Stimulated activated CD4-positive, alpha-beta T cell treated with anti-CD3 and anti-CD28 coated beads, Interleukin-1b, Interleukin-23, amount 100 ng/mL, for 48 hours (primary cell): ENCODE data around the gene OR6A2.

Experiments used
- DNase-seq: peaks from one replicate; pipeline ENCODE4 v3.0.0-alpha.2; 2020

OR6A2 gene

GRCh38 chr11:6755303-6755952, 44.1 kb downstream of the OR6A2 start:
- DNase-seq = peak; percentile 19

- DNase-seq = no peak
Observed at GRCh38 chr11:6747097-6747668, 52.3 kb downstream of the OR6A2 start.

- no peak for DNase-seq
Observed at GRCh38 chr11:6746626-6747025, 52.9 kb downstream of the OR6A2 start.

DNA sequence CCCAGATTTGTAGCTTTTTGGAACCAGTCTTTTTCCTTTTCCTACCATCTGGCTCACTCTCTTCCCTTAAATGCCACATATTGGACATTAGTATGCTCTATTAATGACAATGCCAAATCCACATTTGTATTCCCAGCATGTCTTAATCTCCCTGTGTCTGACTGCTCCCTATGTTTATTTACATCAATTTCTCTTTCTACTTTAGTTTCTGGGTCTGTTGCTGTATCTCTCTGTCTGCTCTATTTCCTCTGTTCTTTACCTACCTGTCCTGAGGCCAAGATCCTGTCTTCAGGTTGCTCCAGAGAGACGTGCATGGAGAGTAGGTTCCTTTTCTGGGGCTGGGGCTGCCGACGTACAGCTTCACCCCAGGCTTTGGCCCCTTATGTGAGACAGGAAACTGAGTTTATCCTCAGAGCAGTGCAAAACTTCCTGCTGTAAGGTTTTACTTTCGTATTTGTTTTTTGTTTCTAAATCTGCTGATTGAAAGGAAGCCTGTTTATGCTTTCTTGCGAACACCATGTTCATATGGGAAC, 53.3 kb downstream of the OR6A2 start:
- DNase-seq = peak; percentile 32

DNA sequence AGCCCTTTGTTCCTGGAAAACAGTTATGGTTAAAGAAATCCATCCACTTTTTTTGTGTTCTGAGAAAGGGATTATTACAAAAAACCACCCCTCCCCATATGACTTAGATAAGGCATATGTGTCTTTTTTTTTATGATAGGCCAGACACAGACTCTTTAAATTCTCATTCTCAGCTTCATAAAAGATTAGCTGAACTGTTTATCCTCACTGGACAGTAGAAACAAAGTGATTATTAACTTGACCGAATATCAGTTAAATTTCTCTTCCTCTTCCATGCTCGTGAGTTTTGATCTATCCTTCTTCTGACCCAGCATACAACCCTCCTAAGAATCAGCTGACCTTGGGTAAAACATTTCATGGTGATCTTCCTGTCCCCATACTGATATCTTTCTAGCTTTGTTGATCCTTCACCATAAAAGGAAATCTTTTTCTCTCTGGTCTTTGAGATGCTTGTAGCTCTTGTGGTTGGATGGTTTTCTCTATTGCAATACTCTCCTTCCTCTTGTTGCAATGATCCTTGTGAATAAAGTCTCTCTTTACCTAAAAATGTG, 53.9 kb downstream of the OR6A2 start:
- DNase-seq = no peak

GRCh38 chr11:6745018-6745417, 54.5 kb downstream of the OR6A2 start:
- DNase-seq = no peak

GRCh38 chr11:6742260-6742659, 57.2 kb downstream of the OR6A2 start:
- peak; percentile 23 for DNase-seq
